H9 (cell line): ENCODE results near the gene ST13. TPM values are rescaled to one million over a fixed set of nuclear protein-coding genes. Genes with fewer than 3 reads are reported as not detected.

Experiments used
- DNase-seq: peaks from one replicate; pipeline ENCODE4 v3.0.0-alpha.2; 2017
- H2AFZ ChIP-seq: one replicate; pipeline ENCODE4 v1.6.1; 2013; ENCODE audit warnings: mild to moderate bottlenecking, low read length, control low read depth, moderate library complexity
- H2AK5ac ChIP-seq: 2 replicates; pipeline ENCODE4 v1.6.1; 2013; ENCODE audit warnings: low read length, control low read depth, mixed read lengths; ENCODE audit not compliant: insufficient read length
- H2BK120ac ChIP-seq: one replicate; pipeline ENCODE4 v1.6.1; 2013; ENCODE audit warnings: low read depth, mild to moderate bottlenecking, low read length, control low read depth, inconsistent platforms; ENCODE audit not compliant: poor library complexity, severe bottlenecking
- H2BK12ac ChIP-seq: 2 replicates; pipeline ENCODE4 v1.6.1; 2013; ENCODE audit warnings: low read length, control low read depth, mixed read lengths, low read depth; ENCODE audit not compliant: insufficient read length
- H2BK15ac ChIP-seq: 2 replicates; pipeline ENCODE4 v1.6.1; 2013; ENCODE audit warnings: low read depth, low read length, control low read depth
- H2BK20ac ChIP-seq: one replicate; pipeline ENCODE4 v1.6.1; 2013; ENCODE audit warnings: low read depth, mild to moderate bottlenecking, low read length, control low read depth, inconsistent platforms; ENCODE audit not compliant: poor library complexity, severe bottlenecking
- H2BK5ac ChIP-seq: 2 replicates; pipeline ENCODE4 v1.6.1; 2013; ENCODE audit warnings: low read length, control low read depth, mixed read lengths; ENCODE audit not compliant: insufficient read length
- H3K14ac ChIP-seq: 2 replicates; pipeline ENCODE4 v1.6.1; 2013; ENCODE audit warnings: low read length, control low read depth; ENCODE audit not compliant: insufficient read depth
- H3K18ac ChIP-seq: 2 replicates; pipeline ENCODE4 v1.6.1; 2013; ENCODE audit warnings: low read depth, mild to moderate bottlenecking, mixed read lengths, low read length, control low read depth; ENCODE audit not compliant: insufficient read length
- H3K23ac ChIP-seq: 2 replicates; pipeline ENCODE4 v1.6.1; 2013; ENCODE audit warnings: low read length, control low read depth, mixed read lengths, low read depth; ENCODE audit not compliant: insufficient read length
- H3K23me2 ChIP-seq: 2 replicates; pipeline ENCODE4 v1.6.1; 2013; ENCODE audit warnings: low read depth, mild to moderate bottlenecking, mixed read lengths, low read length, control low read depth; ENCODE audit not compliant: insufficient read length, poor library complexity, severe bottlenecking
- H3K27ac ChIP-seq: 2 replicates; pipeline ENCODE4 v1.5.1; 2013; ENCODE audit warnings: low read length, control low read depth, mixed read lengths, low read depth; ENCODE audit not compliant: insufficient read length
- H3K27me3 ChIP-seq: 2 replicates; pipeline ENCODE4 v1.6.1; 2013; ENCODE audit warnings: low read length, control low read depth, inconsistent platforms; ENCODE audit not compliant: insufficient read depth
- H3K4ac ChIP-seq: 2 replicates; pipeline ENCODE4 v1.6.1; 2013; ENCODE audit warnings: low read depth, mild to moderate bottlenecking, control low read depth, inconsistent platforms, low read length, moderate library complexity
- H3K4me1 ChIP-seq: 2 replicates; pipeline ENCODE4 v1.6.1; 2013; ENCODE audit warnings: low read length, control low read depth, inconsistent platforms; ENCODE audit not compliant: insufficient read depth
- H3K4me2 ChIP-seq: 2 replicates; pipeline ENCODE4 v1.6.1; 2013; ENCODE audit warnings: low read length, control low read depth, mixed read lengths; ENCODE audit not compliant: insufficient read length, insufficient read depth
- H3K56ac ChIP-seq: 2 replicates; pipeline ENCODE4 v1.6.1; 2013; ENCODE audit warnings: low read depth, mild to moderate bottlenecking, mixed read lengths, low read length, control low read depth; ENCODE audit not compliant: insufficient read length
- H3K79me1 ChIP-seq: 2 replicates; pipeline ENCODE4 v1.6.1; 2013; ENCODE audit warnings: low read depth, mild to moderate bottlenecking, moderate library complexity, low read length, control low read depth, inconsistent platforms; ENCODE audit not compliant: insufficient read depth, poor library complexity, severe bottlenecking
- H3K79me2 ChIP-seq: 2 replicates; pipeline ENCODE4 v1.6.1; 2013; ENCODE audit warnings: low read length, control low read depth, inconsistent platforms; ENCODE audit not compliant: insufficient read depth
- H3K9ac ChIP-seq: 2 replicates; pipeline ENCODE4 v1.6.1; 2013; ENCODE audit warnings: low read length, control low read depth, mixed read lengths; ENCODE audit not compliant: insufficient read length; ENCODE audit errors: extremely low read depth
- H3K9me3 ChIP-seq: one replicate; pipeline ENCODE4 v1.6.1; 2013; ENCODE audit warnings: low read depth, low read length, inconsistent platforms; ENCODE audit not compliant: control insufficient read depth
- H3T11ph ChIP-seq: one replicate; pipeline ENCODE4 v1.6.1; 2013; ENCODE audit warnings: mild to moderate bottlenecking, low read length, control low read depth, inconsistent platforms
- H4K20me1 ChIP-seq: one replicate; pipeline ENCODE4 v1.6.1; 2013; ENCODE audit not compliant: control insufficient read depth, insufficient read length, insufficient read depth
- H4K5ac ChIP-seq: 2 replicates; pipeline ENCODE4 v1.6.1; 2013; ENCODE audit warnings: low read depth, mild to moderate bottlenecking, mixed read lengths, low read length, control low read depth; ENCODE audit not compliant: insufficient read length
- H4K8ac ChIP-seq: replicated peaks from 2 replicates; pipeline ENCODE4 v1.6.1; 2013; ENCODE audit warnings: low read length, control low read depth, mixed read lengths, low read depth; ENCODE audit not compliant: insufficient read length
- H4K91ac ChIP-seq: 2 replicates; pipeline ENCODE4 v1.6.1; 2013; ENCODE audit warnings: low read depth, mild to moderate bottlenecking, moderate library complexity, mixed read lengths, low read length, control low read depth; ENCODE audit not compliant: insufficient read length
- H3K27ac Mint-ChIP-seq, 3 experiments: 2 replicates in 2 of 3; 3 replicates in 1 of 3; pipeline ENCODE4 v1.8.0; 2020 to 2021; ENCODE audit warnings: mixed read lengths in 3 of 3, mild to moderate bottlenecking in 1 of 3, moderate library complexity in 1 of 3
- H3K27me3 Mint-ChIP-seq: 2 replicates; pipeline ENCODE4 v1.8.0; 2021; ENCODE audit warnings: low read depth, mild to moderate bottlenecking, moderate library complexity, mixed read lengths
- H3K36me3 Mint-ChIP-seq, 3 experiments: 2 replicates in 2 of 3; 3 replicates in 1 of 3; pipeline ENCODE4 v1.8.0; 2020 to 2021; ENCODE audit warnings: low read depth in 3 of 3, mixed read lengths in 3 of 3; ENCODE audit not compliant: insufficient read depth in 1 of 3
- H3K4me1 Mint-ChIP-seq, 2 experiments: 2 replicates each; pipeline ENCODE4 v1.8.0; 2020; ENCODE audit warnings: mixed read lengths in 2 of 2
- H3K4me3 Mint-ChIP-seq, 2 experiments: 2 replicates in 1 of 2; 3 replicates in 1 of 2; pipeline ENCODE4 v1.8.0; 2020 to 2021; ENCODE audit warnings: mild to moderate bottlenecking in 2 of 2, mixed read lengths in 2 of 2, moderate library complexity in 1 of 2
- H3K9me3 Mint-ChIP-seq, 2 experiments: 2 replicates in 1 of 2; 3 replicates in 1 of 2; pipeline ENCODE4 v1.8.0; 2020; ENCODE audit warnings: mild to moderate bottlenecking in 2 of 2, mixed read lengths in 2 of 2, moderate library complexity in 1 of 2
- WGBS: extraction: QIAGEN DNeasy Blood & Tissue Kit; methylation state at CpG from one replicate; pipeline ENCODE4 v1.1.7; 2013; ENCODE audit warnings: missing lambda C conversion rate, low lambda C conversion rate, mixed read lengths; ENCODE audit not compliant: insufficient read length; ENCODE audit errors: extremely low coverage; 5-methylcytosine and 5-hydroxymethylcytosine counted together
- total RNA-seq: library from RNA; stranded (reverse); gene quantifications from 2 replicates; pipeline ENCODE4 v1.2.1, GENCODE V29; 2021
- TF ChIP-seq, protein P1 (sequence below): fragments of 200-600 bp; sonication (generic); conservative IDR thresholded peaks from 3 replicates; pipeline ENCODE4 v1.8.0; 2021; ENCODE audit warnings: antibody characterized with exemption, mild to moderate bottlenecking

ST13 gene
- total RNA-seq, 1 experiment from 2014 or later = 353 TPM

DNA sequence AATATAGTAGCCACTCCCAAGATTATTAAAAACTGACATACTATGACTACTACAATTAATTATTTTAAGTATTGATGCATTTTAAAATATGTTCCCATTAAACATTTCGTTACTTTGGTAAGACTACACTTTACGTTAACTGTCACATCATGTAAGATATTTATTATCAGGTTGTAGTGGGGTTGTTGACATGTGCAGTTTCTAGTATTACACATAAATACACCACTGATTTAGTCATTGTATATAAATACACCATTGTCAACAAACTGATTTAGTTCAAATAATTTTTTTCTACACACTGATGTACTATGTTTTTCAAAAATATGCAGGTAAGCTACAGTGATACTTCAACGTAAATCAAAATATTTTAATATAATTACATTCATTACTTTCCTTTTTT, 11.5 kb downstream of the ST13 start:
- no peaks in the 10 kb centered on the region for H3K27me3 ChIP-seq
- DNase-seq = no peak
- no peak overlapping the region for H2AFZ ChIP-seq
- Mint-ChIP-seq H3K36me3 (peaks cover 22 to 88% (median 72%) of the 10 kb centered on the region in 3 experiments; a peak in 6 of 7 replicates), H3K9me3 (no peaks in the 10 kb centered on the region), H3K27me3 (no peaks in the 10 kb centered on the region), H3K27ac (no peak overlapping the region), H3K4me3 (no peak overlapping the region), H3K4me1 (no peaks in the 10 kb centered on the region)
- no peak overlapping the region for H3K4ac ChIP-seq
- H2BK12ac ChIP-seq = no peak overlapping the region
- TF ChIP-seq, protein P1, sequence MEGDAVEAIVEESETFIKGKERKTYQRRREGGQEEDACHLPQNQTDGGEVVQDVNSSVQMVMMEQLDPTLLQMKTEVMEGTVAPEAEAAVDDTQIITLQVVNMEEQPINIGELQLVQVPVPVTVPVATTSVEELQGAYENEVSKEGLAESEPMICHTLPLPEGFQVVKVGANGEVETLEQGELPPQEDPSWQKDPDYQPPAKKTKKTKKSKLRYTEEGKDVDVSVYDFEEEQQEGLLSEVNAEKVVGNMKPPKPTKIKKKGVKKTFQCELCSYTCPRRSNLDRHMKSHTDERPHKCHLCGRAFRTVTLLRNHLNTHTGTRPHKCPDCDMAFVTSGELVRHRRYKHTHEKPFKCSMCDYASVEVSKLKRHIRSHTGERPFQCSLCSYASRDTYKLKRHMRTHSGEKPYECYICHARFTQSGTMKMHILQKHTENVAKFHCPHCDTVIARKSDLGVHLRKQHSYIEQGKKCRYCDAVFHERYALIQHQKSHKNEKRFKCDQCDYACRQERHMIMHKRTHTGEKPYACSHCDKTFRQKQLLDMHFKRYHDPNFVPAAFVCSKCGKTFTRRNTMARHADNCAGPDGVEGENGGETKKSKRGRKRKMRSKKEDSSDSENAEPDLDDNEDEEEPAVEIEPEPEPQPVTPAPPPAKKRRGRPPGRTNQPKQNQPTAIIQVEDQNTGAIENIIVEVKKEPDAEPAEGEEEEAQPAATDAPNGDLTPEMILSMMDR = no peak
- no peak overlapping the region for H2BK20ac ChIP-seq
- no peaks in the 10 kb centered on the region for H3K4me1 ChIP-seq
- no peak overlapping the region for H3K9ac ChIP-seq
- H3K27ac ChIP-seq = no peak overlapping the region
- no peak overlapping the region for H2BK120ac ChIP-seq
- peaks cover 2% of the 10 kb centered on the region for H3K79me1 ChIP-seq
- no peak overlapping the region for H3K56ac ChIP-seq
- H4K8ac ChIP-seq = no peak overlapping the region
- no peak overlapping the region for H2AK5ac ChIP-seq
- no peak overlapping the region for H4K5ac ChIP-seq
- H3K14ac ChIP-seq = no peak overlapping the region
- H4K91ac ChIP-seq = no peak overlapping the region
- H3K23ac ChIP-seq = no peak overlapping the region
- H2BK15ac ChIP-seq = no peak overlapping the region
- H3K4me2 ChIP-seq = no peak overlapping the region
- no peaks in the 10 kb centered on the region for H3K79me2 ChIP-seq
- H4K20me1 ChIP-seq = no peaks in the 10 kb centered on the region
- no peak overlapping the region for H3T11ph ChIP-seq
- no peaks in the 10 kb centered on the region for H3K23me2 ChIP-seq
- no peaks in the 10 kb centered on the region for H3K9me3 ChIP-seq
- no CpG with 5 or more reads among the region's 3 CpGs for WGBS
- no peak overlapping the region for H2BK5ac ChIP-seq
- no peak overlapping the region for H3K18ac ChIP-seq
